H1 (cell line): Measurements from ENCODE around the gene ZNF576. TPM values are rescaled to one million over a fixed set of nuclear protein-coding genes. Genes with fewer than 3 reads are reported as not detected.
A peak's percentile ranks its signal among the peaks of the same experiment; 100 is the strongest.

Experiments used
- CTCF ChIA-PET: fragments of 300-600 bp; sonication (Branson Sonifier 250); formaldehyde crosslinking; loops from one replicate; lab custom pipeline; 2021; ENCODE audit not compliant: partially characterized antibody; lab: Charles Lee
- POLR2A ChIA-PET: fragments of 300-600 bp; sonication (Branson Sonifier 250); formaldehyde crosslinking; loops from one replicate; lab custom pipeline; 2021; ENCODE audit warnings: inconsistent platforms; ENCODE audit not compliant: partially characterized antibody; lab: Charles Lee
- DNase-seq, 2 experiments: peaks; one replicate each; pipeline versions ENCODE4 v3.0.0 to v3.0.0-alpha.2; 2010 to 2022; ENCODE audit warnings: low spot score in 2 of 2, low read depth in 1 of 2, mixed read lengths in 1 of 2
- FAIRE-seq: peaks from 2 replicates; lab custom pipeline; 2011; peaks lifted over from hg19 to GRCh38; lab: Jason Lieb, UNC
- H2AFZ ChIP-seq: 2 replicates; pipeline ENCODE4 v1.8.1; 2012; ENCODE audit warnings: low read length, inconsistent platforms
- H2AK5ac ChIP-seq: 2 replicates; pipeline ENCODE4 v1.6.1; 2013; ENCODE audit warnings: low read depth, low read length
- H2BK120ac ChIP-seq: replicated peaks from 2 replicates; pipeline ENCODE3; 2013; ENCODE audit warnings: low read depth, low read length, inconsistent platforms
- H2BK12ac ChIP-seq: 2 replicates; pipeline ENCODE4 v1.6.1; 2013; ENCODE audit warnings: low read depth, low read length
- H2BK15ac ChIP-seq: 2 replicates; pipeline ENCODE4 v1.6.1; 2013; ENCODE audit warnings: low read length
- H2BK20ac ChIP-seq: 2 replicates; pipeline ENCODE4 v1.6.1; 2013; ENCODE audit warnings: low read length
- H2BK5ac ChIP-seq: 2 replicates; pipeline ENCODE4 v1.6.1; 2013; ENCODE audit warnings: low read depth, low read length
- H3K14ac ChIP-seq: 2 replicates; pipeline ENCODE4 v1.6.1; 2013; ENCODE audit warnings: inconsistent platforms; ENCODE audit not compliant: insufficient read length
- H3K18ac ChIP-seq: 2 replicates; pipeline ENCODE4 v1.6.1; 2013; ENCODE audit warnings: low read length; ENCODE audit errors: extremely low read depth
- H3K23ac ChIP-seq: 2 replicates; pipeline ENCODE4 v1.6.1; 2013; ENCODE audit warnings: inconsistent platforms; ENCODE audit not compliant: insufficient read length
- H3K23me2 ChIP-seq: 2 replicates; pipeline ENCODE4 v1.6.1; 2013; ENCODE audit warnings: low read depth, low read length
- H3K27ac ChIP-seq: 2 replicates; pipeline ENCODE4 v1.6.1; 2011; ENCODE audit warnings: low read depth, low read length, inconsistent platforms
- H3K27me3 ChIP-seq, 4 experiments: replicated peaks in 1 of 4; 1 replicate in 1 of 4; 2 replicates in 3 of 4; pipeline versions ENCODE4 v1.6.1 to v1.8.1; 2011 to 2013; ENCODE audit warnings: low read length in 3 of 4, mild to moderate bottlenecking in 3 of 4, inconsistent platforms in 2 of 4, mixed read lengths in 2 of 4, moderate library complexity in 1 of 4; ENCODE audit not compliant: control insufficient read depth in 3 of 4, insufficient read depth in 3 of 4; ENCODE audit errors: extremely low read depth in 1 of 4
- H3K36me3 ChIP-seq, 4 experiments: 2 replicates each; pipeline versions ENCODE4 v1.6.1 to v1.8.1; 2011 to 2013; ENCODE audit warnings: mild to moderate bottlenecking in 4 of 4, low read length in 3 of 4, moderate library complexity in 2 of 4, control low read depth in 1 of 4, inconsistent platforms in 1 of 4; ENCODE audit not compliant: insufficient read depth in 4 of 4, control insufficient read depth in 2 of 4
- H3K4ac ChIP-seq: replicated peaks from 2 replicates; pipeline ENCODE3; 2013; ENCODE audit warnings: low read length, low read depth, mixed read lengths, inconsistent platforms; ENCODE audit not compliant: insufficient read length
- H3K4me1 ChIP-seq, 4 experiments: replicated peaks in 1 of 4; 1 replicate in 1 of 4; 2 replicates in 3 of 4; pipeline versions ENCODE4 v1.6.1 to v1.8.1; 2011 to 2013; ENCODE audit warnings: low read length in 3 of 4, inconsistent platforms in 2 of 4, mixed read lengths in 1 of 4; ENCODE audit not compliant: insufficient read depth in 4 of 4, control insufficient read depth in 3 of 4
- H3K4me2 ChIP-seq, 2 experiments: 2 replicates each; pipeline versions ENCODE4 v1.6.1 to v1.8.1; 2011 to 2013; ENCODE audit warnings: low read depth in 2 of 2, low read length in 2 of 2, control low read depth in 1 of 2, inconsistent platforms in 1 of 2, mild to moderate bottlenecking in 1 of 2; ENCODE audit not compliant: insufficient read depth in 1 of 2
- H3K4me3 ChIP-seq, 4 experiments: fragments of 200-600, 300-600 bp in 1 of 4; sonication (generic), shearing (Covaris generic), sonication (Bioruptor Twin) in 1 of 4; 2 replicates each; pipeline versions ENCODE4 v1.5.1 to v1.8.1; 2011 to 2016; ENCODE audit warnings: low read length in 4 of 4, low read depth in 3 of 4, control low read depth in 2 of 4, inconsistent platforms in 2 of 4, mild to moderate bottlenecking in 2 of 4, mixed read lengths in 1 of 4, moderate library complexity in 1 of 4; ENCODE audit not compliant: insufficient read depth in 2 of 4; ENCODE audit errors: extremely low read depth in 1 of 4
- H3K56ac ChIP-seq: replicated peaks from 2 replicates; pipeline ENCODE3; 2013; ENCODE audit warnings: low read depth, mild to moderate bottlenecking, mixed read lengths, low read length, inconsistent platforms; ENCODE audit not compliant: insufficient read length
- H3K79me1 ChIP-seq: 2 replicates; pipeline ENCODE4 v1.6.1; 2013; ENCODE audit warnings: low read depth, low read length, control low read depth
- H3K79me2 ChIP-seq, 2 experiments: 2 replicates each; pipeline versions ENCODE4 v1.6.1 to v1.8.1; 2012 to 2013; ENCODE audit warnings: low read length in 2 of 2, mild to moderate bottlenecking in 2 of 2, inconsistent platforms in 1 of 2; ENCODE audit not compliant: insufficient read depth in 2 of 2, control insufficient read depth in 1 of 2
- H3K9ac ChIP-seq, 4 experiments: replicated peaks in 1 of 4; 1 replicate in 1 of 4; 2 replicates in 3 of 4; pipeline versions ENCODE4 v1.6.1 to v1.8.1; 2011 to 2013; ENCODE audit warnings: low read depth in 3 of 4, low read length in 3 of 4, control low read depth in 2 of 4, mild to moderate bottlenecking in 2 of 4, moderate library complexity in 2 of 4, inconsistent platforms in 1 of 4; ENCODE audit errors: extremely low read depth in 1 of 4
- H3K9me3 ChIP-seq, 2 experiments: 2 replicates each; pipeline versions ENCODE4 v1.6.1 to v1.8.1; 2012 to 2013; ENCODE audit warnings: mild to moderate bottlenecking in 2 of 2, moderate library complexity in 2 of 2, control low read depth in 1 of 2, inconsistent platforms in 1 of 2, low read depth in 1 of 2, low read length in 1 of 2, mixed read lengths in 1 of 2; ENCODE audit not compliant: insufficient read depth in 2 of 2
- H4K20me1 ChIP-seq, 2 experiments: replicated peaks in 1 of 2; 2 replicates each; pipeline versions ENCODE3 to v1.8.1; 2011 to 2013; ENCODE audit warnings: inconsistent platforms in 2 of 2, low read length in 2 of 2, mild to moderate bottlenecking in 1 of 2; ENCODE audit not compliant: insufficient read depth in 2 of 2, control insufficient read depth in 1 of 2
- H4K5ac ChIP-seq: 2 replicates; pipeline ENCODE4 v1.6.1; 2013; ENCODE audit warnings: low read length, low read depth, mixed read lengths, inconsistent platforms; ENCODE audit not compliant: insufficient read length
- H4K8ac ChIP-seq: 2 replicates; pipeline ENCODE4 v1.8.0; 2013; ENCODE audit warnings: mild to moderate bottlenecking, moderate library complexity, low read length, inconsistent platforms; ENCODE audit not compliant: insufficient read depth; ENCODE audit errors: extremely low read depth
- H4K91ac ChIP-seq: replicated peaks from 2 replicates; pipeline ENCODE3; 2013; ENCODE audit warnings: low read length, mixed read lengths, inconsistent platforms; ENCODE audit not compliant: insufficient read length
- SP1 ChIP-seq: IDR thresholded peaks from 2 replicates; pipeline ENCODE4 v1.6.1; 2011; ENCODE audit warnings: low read depth, low read length
- WGBS, 2 experiments: shearing (Covaris generic) in 1 of 2; methylation state at CpG; one replicate each; pipeline versions ENCODE4 v1.1.6 to v1.1.7; 2013 to 2015; ENCODE audit warnings: low lambda C conversion rate in 2 of 2, mixed read lengths in 2 of 2, inconsistent platforms in 1 of 2, low coverage in 1 of 2, missing lambda C conversion rate in 1 of 2; ENCODE audit not compliant: insufficient replicate concordance in 2 of 2, insufficient coverage in 1 of 2, insufficient read length in 1 of 2; ENCODE audit errors: extremely low coverage in 1 of 2, missing lambda C conversion rate in 1 of 2; 5-methylcytosine and 5-hydroxymethylcytosine counted together
- polyA plus RNA-seq, 7 experiments: library from polyadenylated mRNA; depleted of rRNA in 3 of 7; stranded (reverse) in 5 of 7; unstranded in 2 of 7; fragments of >200 nt in 5 of 7; fragments of 200-250 nt in 2 of 7; gene quantifications; 1 replicate in 5 of 7; 2 replicates in 1 of 7; 4 replicates in 1 of 7; pipeline versions ENCODE4 v1.2.1 to v1.2.3, GENCODE V29; 2011 to 2013; ENCODE audit warnings: missing spikeins in 2 of 7, mixed read lengths in 2 of 7
- total RNA-seq: library from RNA; stranded (reverse); fragmentation: NEBNext Ultra II Directional; extraction: Animal tissue kit (Norgen Biotek cat#: 25700); gene quantifications from 2 replicates; pipeline ENCODE4 v1.2.1, GENCODE V29; 2021
- TF ChIP-seq, protein P1 (sequence below), 3 experiments: IDR thresholded peaks; 1 replicate in 2 of 3; 2 replicates in 1 of 3; pipeline versions ENCODE4 v1.5.1 to v1.6.1; 2011; ENCODE audit warnings: low read length in 3 of 3, mild to moderate bottlenecking in 3 of 3, inconsistent platforms in 2 of 3, low read depth in 1 of 3, moderate library complexity in 1 of 3; ENCODE audit not compliant: insufficient read depth in 1 of 3; ENCODE audit errors: control extremely low read depth in 1 of 3

The ZNF576 gene
- total and polyA plus RNA-seq, 2 of the 8 experiments (the other 6 are each of a cell fraction or from before 2014, with no cell fraction given): 13.6 to 32.4 TPM

DNA sequence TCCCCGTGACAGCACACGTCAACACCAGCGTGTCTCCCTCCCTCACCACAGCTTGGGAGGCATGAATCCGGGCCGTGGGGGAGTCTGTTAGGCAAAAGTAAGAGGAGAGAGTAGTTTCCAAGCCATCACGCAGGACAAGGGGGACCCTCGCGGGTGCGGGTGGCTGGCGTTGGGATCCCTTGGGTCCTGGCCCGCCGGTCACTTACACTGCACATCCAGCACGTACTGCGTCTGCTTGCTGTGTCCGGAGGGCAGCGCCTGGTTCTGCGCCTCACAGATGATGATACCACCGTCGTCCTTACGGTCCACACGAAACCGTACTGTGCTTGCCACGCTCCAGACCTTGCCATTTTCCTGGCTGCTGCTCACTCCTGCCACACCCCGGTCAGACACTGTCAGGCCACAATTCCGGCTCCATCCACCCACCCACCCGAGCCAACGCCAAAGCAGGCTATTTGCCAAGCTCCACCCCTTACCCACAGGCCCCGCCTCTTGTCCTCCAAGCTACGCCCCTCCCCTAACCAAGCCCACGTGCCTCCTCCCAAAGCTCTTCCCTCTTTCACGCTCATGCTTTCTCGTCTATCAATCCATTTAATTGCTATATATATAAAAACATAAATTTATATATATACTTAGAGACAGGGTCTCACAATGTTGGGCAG, 29.7 kb downstream of the ZNF576 start:
- Histone ChIP-seq H3K27ac (no peak overlapping the region), H2AFZ (no peak overlapping the region), H3K56ac (no peak overlapping the region), H3K4me2 (no peak overlapping the region), H3K23ac (no peak overlapping the region), H3K14ac (no peak overlapping the region), H3K79me1 (no peaks in the 10 kb centered on the region), H4K91ac (no peak overlapping the region), H4K20me1 (peaks cover 1 to 4% of the 10 kb centered on the region in 2 experiments), H3K4me3 (no peak overlapping the region), H3K4ac (no peak overlapping the region), H3K36me3 (no peaks in the 10 kb centered on the region; a peak in 2 of 8 replicates), H2BK20ac (no peak overlapping the region), H4K8ac (no peak overlapping the region), H3K18ac (no peak overlapping the region), H3K79me2 (no peaks in the 10 kb centered on the region; a peak in 1 of 4 replicates), H3K9me3 (no peaks in the 10 kb centered on the region), H3K23me2 (no peaks in the 10 kb centered on the region; the same call in 1 of the 2 replicates), H2BK12ac (peak overlapping the region; percentile 60; the same call in 1 of the 2 replicates), H2BK5ac (peak overlapping the region; percentile 66; the same call in 1 of the 2 replicates), H3K9ac (no peak overlapping the region), H2BK15ac (0 out of 2 replicates have a peak overlapping the region, but pooled peaks have one; percentile 61), H2AK5ac (0 out of 2 replicates have a peak overlapping the region, but pooled peaks have one; percentile 26), H4K5ac (no peak overlapping the region), H3K4me1 (peaks cover 0 to 6% (median 3%) of the 10 kb centered on the region in 4 experiments; a peak in 2 of 7 replicates), H2BK120ac (no peak overlapping the region), H3K27me3 (no peaks in the 10 kb centered on the region)
- TF ChIP-seq, protein P1, sequence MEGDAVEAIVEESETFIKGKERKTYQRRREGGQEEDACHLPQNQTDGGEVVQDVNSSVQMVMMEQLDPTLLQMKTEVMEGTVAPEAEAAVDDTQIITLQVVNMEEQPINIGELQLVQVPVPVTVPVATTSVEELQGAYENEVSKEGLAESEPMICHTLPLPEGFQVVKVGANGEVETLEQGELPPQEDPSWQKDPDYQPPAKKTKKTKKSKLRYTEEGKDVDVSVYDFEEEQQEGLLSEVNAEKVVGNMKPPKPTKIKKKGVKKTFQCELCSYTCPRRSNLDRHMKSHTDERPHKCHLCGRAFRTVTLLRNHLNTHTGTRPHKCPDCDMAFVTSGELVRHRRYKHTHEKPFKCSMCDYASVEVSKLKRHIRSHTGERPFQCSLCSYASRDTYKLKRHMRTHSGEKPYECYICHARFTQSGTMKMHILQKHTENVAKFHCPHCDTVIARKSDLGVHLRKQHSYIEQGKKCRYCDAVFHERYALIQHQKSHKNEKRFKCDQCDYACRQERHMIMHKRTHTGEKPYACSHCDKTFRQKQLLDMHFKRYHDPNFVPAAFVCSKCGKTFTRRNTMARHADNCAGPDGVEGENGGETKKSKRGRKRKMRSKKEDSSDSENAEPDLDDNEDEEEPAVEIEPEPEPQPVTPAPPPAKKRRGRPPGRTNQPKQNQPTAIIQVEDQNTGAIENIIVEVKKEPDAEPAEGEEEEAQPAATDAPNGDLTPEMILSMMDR (IDR thresholded peaks at IDR 0.05; ENCODE audit: control extremely low read depth in 1 of 3, insufficient read depth in 1 of 3, low read depth in 1 of 3, low read length in 3 of 3): peak in 2 of 3 experiments; percentile 15 to 39; a peak in 3 of 4 replicates
- TF ChIP-seq SP1: no peak
- ChIA-PET CTCF (interaction anchor here (0.5 to 3.8 kb wide), 30 partner anchors 9 to 150 kb away, joined by 3 to 30 read pairs (median 4); partner anchors contain the start of genes IRGQ, SRRM5 and ZNF576), POLR2A (interaction anchor here (1.3 to 1.4 kb wide), 2 partner anchors 9 to 31 kb away, joined by 3 to 9 read pairs; no protein-coding TSS in a partner anchor)
- no peak for FAIRE-seq
- WGBS, 2 experiments: 88% methylated on average over 32 of the region's 32 CpGs; no CpG with 5 or more reads in 1 of the 2 experiments
- peak in 1 of 2 experiments; percentile 79 for DNase-seq
